ENCODE results near the gene FCAMR.
A peak's percentile ranks its signal among the peaks of the same experiment; 100 is the strongest.

Gene FCAMR

DNA sequence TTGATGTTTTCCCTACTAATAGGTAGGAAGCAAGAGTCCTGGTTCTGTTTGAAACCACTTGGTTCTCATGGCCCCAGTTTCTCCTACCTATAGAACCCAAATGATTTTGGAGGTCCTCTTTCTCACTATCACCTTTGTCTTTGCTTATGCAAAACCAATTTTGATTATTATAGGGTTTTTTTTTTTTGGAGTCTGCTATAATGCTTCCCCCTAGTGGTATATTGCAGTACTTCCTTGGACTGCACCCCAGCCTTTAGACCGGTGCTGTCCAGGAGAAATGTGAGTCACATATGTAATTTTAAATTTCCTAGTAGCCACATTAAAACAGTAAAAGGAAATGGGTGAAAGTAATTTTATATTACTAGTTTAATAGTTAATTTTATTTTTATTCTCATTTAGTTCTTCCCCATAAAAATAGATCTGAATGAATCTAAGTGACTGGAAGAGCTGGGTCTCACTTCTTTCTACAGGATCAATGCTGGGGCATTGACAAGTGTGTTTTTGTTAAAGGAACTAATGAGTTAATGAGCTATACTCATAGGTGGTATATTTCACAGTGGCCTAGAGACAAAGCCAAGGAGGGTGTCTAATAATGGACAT lies 59.1 kb downstream of the FCAMR start:
- TF ChIP-seq, protein P1, sequence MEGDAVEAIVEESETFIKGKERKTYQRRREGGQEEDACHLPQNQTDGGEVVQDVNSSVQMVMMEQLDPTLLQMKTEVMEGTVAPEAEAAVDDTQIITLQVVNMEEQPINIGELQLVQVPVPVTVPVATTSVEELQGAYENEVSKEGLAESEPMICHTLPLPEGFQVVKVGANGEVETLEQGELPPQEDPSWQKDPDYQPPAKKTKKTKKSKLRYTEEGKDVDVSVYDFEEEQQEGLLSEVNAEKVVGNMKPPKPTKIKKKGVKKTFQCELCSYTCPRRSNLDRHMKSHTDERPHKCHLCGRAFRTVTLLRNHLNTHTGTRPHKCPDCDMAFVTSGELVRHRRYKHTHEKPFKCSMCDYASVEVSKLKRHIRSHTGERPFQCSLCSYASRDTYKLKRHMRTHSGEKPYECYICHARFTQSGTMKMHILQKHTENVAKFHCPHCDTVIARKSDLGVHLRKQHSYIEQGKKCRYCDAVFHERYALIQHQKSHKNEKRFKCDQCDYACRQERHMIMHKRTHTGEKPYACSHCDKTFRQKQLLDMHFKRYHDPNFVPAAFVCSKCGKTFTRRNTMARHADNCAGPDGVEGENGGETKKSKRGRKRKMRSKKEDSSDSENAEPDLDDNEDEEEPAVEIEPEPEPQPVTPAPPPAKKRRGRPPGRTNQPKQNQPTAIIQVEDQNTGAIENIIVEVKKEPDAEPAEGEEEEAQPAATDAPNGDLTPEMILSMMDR (IDR thresholded peaks at IDR 0.05; ENCODE audit: low read depth, low read length, missing control alignments), result peak; percentile 62
- no peak for DNase-seq (ENCODE audit: low read depth)
- H3K4me3 ChIP-seq (ENCODE audit: low read depth, low read length), result no peak overlapping the region

- TF ChIP-seq, protein P1 (IDR thresholded peaks at IDR 0.05; ENCODE audit: low read depth, low read length, missing control alignments), result no peak
- H3K4me3 ChIP-seq (ENCODE audit: low read depth, low read length), result peak overlapping the region; percentile 22
- DNase-seq (ENCODE audit: low read depth), result no peak
These were observed 60.4 kb downstream of the FCAMR start for GRCh38 chr1:206909883-206910318.

DNA sequence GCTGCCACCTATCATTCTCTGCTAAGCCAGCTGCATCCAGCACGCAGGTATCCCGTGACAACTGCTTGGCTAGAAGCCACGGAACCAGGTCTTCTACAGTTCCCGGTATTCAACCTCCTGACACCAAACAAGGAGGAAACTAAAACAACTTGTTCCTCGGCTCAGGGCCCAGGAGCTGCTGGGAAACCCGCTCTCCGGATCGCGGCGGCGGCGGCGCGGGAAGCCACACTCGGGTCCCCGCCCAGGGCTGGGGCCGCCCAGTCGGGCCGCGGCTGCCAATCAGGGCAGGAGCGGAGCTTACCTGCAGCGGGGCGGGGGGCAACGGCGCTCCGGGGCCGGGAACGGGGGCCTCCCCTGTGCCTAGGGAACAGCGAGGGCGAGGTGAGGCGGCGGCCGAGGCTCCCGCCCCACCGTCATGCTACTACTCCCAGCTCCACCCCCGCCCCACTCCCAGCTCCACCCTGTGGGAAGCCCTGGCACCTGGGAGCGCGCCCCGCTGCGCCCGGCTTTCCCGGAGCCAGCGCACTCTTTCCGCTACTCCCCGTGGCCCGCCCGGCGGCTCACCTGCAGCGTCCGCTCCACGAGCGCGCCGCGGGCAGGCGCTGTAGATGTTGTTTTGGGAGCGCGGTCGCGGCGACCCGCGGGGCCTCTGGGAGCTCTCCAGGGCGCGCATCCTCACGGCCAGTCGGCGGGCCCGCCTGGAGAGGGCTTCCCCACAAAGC lies 60.9 kb downstream of the FCAMR start:
- TF ChIP-seq, protein P1 (IDR thresholded peaks at IDR 0.05; ENCODE audit: low read depth, low read length, missing control alignments), result no peak
- DNase-seq (ENCODE audit: low read depth), result no peak
- H3K4me3 ChIP-seq (ENCODE audit: low read depth, low read length), result peak overlapping the region; percentile 22

DNA sequence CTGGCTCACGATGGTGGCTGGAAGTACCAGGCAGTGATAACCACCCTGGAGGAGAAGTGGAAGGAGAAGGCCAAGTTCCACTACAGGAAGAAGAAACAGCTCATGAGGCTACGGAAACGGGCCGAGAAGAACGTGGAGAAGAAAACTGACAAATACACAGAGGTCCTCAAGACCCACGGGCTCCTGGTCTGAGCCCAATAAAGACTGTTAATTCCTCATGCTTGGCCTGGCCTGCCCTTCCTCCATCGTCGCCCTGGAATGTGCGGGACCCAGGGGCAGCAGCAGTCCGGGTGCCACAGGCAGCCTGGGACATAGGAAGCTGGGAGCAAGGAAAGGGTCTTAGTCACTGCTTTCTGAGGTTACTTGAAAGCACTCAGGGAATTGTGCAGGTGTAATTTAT lies 62.2 kb downstream of the FCAMR start:
- no peak for DNase-seq (ENCODE audit: low read depth)
- TF ChIP-seq, protein P1 (IDR thresholded peaks at IDR 0.05; ENCODE audit: low read depth, low read length, missing control alignments), result no peak
- no peak overlapping the region for H3K4me3 ChIP-seq (ENCODE audit: low read depth, low read length)
